ENCODE measurements around the gene EIF5B.

Gene EIF5B

DNA sequence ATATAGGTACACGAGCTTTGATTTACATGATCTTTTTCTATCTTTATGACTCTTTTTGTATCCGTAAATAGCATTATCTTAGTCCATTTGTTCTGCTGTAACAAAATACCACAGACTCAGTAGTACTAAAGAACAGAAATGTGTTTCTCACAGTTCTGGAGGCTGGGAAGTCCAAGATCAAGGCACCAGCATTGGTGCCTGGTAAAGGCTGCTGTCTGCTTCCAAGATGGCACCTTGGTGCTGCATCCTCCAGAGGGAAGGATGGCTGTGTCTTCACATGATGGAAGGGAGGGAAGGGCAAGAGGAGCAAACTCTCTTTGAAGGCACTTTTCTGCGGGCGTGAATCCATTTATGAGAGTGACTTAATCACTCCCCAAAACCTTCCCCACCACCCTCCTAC is 36.0 kb downstream of the EIF5B start:
- DNase-seq (ENCODE audit: low read depth): no peak

DNA sequence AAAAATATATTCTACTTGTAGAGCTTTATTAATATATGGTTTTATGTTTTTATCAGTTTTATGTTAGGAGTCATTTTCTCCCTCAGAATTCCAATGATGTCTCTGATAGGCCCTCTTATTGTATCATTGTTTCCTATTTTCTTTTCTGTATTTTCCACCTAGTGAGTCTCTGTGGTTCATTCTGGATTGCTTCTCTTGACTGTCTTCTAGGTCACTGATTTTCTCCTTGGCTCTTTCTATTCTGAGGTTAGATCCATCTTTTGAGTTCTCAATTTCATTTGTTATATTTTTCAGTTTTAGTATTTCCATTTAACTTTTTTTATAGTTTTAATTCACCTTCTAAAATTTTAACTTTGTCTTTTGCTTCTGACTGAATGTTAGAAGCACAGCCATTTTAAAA is 37.6 kb downstream of the EIF5B start:
- no peak for DNase-seq (ENCODE audit: low read depth)

GRCh38 chr2:99376254-99376864 is 39.2 kb downstream of the EIF5B start:
- DNase-seq (ENCODE audit: low read depth): no peak

DNA sequence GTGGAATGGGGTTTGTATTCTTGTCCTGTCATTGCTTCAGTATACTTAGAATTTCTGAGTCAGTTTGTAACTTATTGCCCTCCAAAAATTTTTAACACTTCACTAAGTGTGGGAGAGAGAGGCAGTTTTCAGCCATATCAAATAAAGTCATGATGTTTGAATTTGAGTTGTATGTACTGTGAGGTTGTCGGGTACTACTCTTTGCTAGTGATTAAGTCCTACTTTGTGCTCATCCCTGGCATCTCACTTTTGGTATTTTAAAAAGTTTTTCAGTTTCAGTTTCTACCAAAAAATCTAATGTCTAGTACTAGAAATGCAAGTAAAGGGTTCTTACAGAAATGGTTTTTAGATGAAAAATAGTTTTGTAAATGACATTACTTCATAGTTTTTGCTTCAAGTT is 40.7 kb downstream of the EIF5B start:
- no peak for DNase-seq (ENCODE audit: low read depth)

DNA sequence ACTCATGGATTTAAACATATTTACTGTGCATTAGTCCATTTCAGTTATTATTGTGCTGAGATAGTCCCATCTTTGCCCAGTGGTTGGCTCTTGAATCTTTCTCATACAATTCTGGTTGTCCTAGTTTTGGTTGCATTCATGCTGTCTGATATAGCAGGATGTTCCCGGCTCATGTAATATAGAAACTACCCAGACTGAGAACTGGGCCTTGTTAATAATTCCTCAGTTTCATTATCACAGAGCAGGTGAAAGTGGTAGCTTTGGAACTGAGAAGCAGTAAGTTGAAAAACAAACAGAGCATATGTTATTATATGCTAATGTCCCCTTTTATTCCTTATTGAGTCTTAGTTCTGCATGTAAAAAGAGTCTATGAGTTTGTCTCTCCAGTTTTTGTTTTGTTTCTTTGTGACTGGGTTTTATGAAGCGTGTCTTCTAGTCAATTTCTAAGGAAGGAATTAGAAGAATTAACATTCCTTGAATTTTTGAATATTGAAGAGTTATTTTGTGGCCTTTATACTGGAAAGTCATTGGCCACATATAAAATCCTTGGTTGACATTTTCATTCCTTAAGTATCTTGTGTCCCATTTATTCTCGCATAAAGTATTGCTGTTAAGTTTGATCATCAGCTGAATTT is 43.3 kb downstream of the EIF5B start:
- peak; percentile 63 for DNase-seq (ENCODE audit: low read depth)

DNA sequence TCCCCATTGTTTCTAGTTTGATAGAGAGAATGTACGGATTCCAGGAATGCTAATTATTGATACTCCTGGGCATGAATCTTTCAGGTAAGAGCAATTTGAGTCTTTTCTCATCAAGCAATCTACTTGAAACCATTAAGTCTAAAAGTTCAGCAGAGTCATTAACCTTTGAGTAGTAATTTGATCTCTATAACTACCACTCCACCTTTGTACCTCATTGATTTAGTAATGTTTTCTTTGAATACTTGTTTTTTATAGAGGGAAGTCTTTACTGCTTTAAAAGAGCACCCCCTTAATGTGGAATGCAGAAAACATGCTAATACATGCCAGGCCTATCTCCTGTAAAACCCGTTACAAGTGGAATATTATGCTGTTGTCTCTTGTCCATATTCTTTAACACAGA is 45.0 kb downstream of the EIF5B start:
- no peak for DNase-seq (ENCODE audit: low read depth)

- DNase-seq (ENCODE audit: low read depth): peak; percentile 19
Measured at GRCh38 chr2:99386011-99386410, 48.8 kb downstream of the EIF5B start.

- DNase-seq (ENCODE audit: low read depth): no peak
Measured at GRCh38 chr2:99388892-99389291, 51.7 kb downstream of the EIF5B start.

- peak; percentile 85 for DNase-seq (ENCODE audit: low read depth)
Measured at GRCh38 chr2:99389371-99389770, 52.2 kb downstream of the EIF5B start.

DNA sequence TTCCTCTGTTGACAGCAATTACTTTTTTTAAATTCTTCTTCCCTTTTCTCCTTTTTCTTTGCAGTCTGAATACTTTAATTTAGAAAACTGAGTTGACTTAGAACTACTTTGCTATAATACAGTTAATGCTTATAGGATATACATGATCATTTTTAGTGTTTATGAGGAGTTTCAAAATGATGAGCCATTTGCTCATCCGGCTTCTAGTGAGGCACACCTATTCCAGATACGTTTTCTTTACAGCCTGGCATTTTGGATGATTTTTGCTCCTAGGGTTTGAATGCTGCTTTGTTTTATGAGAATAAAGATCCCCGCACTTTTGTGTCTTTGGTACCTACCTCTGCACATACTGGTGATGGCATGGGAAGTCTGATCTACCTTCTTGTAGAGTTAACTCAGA is 52.8 kb downstream of the EIF5B start:
- peak; percentile 47 for DNase-seq (ENCODE audit: low read depth)

GRCh38 chr2:99395589-99396130 is 58.5 kb downstream of the EIF5B start:
- DNase-seq (ENCODE audit: low read depth): no peak

GRCh38 chr2:99397266-99397920 is 60.2 kb downstream of the EIF5B start:
- no peak for DNase-seq (ENCODE audit: low read depth)

- DNase-seq (ENCODE audit: low read depth): no peak
Measured at GRCh38 chr2:99398303-99398702, 61.1 kb downstream of the EIF5B start.

DNA sequence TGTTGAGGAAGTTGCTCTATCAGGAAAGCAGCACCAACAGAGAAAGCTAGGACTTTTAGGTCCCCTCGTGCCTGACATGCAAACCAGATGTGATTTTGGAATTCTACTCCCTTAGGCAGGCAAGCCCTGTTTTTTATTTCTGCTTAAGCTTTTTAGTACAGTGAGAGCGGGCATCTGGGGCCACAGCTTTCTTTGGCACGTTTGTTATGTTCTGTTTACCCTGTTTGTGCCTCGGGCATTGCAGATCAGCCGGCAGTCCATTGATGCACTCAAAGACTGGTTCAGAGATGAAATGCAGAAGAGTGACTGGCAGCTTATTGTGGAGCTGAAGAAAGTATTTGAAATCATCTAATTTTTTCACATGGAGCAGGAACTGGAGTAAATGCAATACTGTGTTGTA is 61.9 kb downstream of the EIF5B start:
- peak; percentile 34 for DNase-seq (ENCODE audit: low read depth)

- DNase-seq (ENCODE audit: low read depth): peak; percentile 12
Measured at GRCh38 chr2:99399795-99400194, 62.6 kb downstream of the EIF5B start.

GRCh38 chr2:99401841-99402240 is 64.7 kb downstream of the EIF5B start:
- DNase-seq (ENCODE audit: low read depth): no peak

DNA sequence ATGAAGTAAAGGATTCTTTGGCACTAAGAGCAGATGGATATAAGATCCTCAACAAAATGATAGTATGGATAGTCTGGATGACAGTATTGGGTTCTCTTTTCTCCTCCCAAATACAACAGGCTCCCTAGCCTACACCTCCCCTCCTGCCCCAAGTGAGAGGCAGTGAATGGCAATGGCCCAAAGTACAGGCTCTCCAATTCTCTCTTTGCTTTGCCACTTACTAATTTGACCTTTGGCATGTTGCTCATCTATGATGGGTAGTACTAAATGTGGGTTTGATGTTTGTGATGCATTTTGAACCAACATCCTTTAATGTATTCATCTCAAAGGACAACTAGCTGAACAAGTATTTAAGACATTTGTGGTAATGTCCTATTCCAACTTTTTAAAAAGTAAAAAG is 65.9 kb downstream of the EIF5B start:
- peak; percentile 40 for DNase-seq (ENCODE audit: low read depth)

- DNase-seq (ENCODE audit: low read depth): no peak
Measured at GRCh38 chr2:99403524-99403923, 66.3 kb downstream of the EIF5B start.

DNA sequence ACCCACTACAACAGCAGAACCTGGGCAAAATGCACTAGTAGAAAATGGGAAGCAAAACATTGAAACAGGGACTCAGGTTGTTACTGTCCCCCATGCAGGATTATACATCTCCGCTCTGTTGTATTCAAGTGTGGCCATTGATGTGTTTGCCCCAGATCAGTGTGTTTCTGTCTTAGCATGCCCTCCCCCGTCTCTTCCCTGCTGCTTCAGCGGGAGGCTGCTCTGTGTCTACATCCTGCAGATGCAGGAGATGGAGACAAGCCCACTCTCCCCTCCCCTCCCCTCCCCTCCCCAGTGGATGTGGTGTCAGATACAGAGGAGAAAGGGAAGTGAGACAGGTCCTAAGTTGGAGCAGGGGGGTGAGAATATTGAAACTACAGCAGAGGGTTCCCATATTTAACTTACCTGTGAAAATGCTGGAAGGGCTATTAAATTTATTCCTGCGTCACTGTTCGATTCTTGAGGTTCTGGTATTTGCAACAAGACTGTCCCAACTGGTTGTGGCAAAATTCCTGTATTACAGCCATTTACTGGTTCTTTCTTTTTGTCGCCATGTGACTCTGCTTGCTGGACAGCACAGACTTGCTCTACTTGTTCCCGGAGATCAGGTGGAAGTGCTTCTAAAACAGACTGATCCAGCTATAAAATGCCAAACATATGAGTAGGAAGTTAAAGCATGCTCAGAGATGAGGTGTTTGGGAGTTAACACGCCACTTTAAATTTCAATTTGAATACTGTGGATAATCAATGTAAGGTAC is 67.0 kb downstream of the EIF5B start:
- DNase-seq (ENCODE audit: low read depth): no peak

GRCh38 chr2:99404797-99405669 is 67.8 kb downstream of the EIF5B start:
- no peak for DNase-seq (ENCODE audit: low read depth)

GRCh38 chr2:99406137-99406536 is 68.9 kb downstream of the EIF5B start:
- no peak for DNase-seq (ENCODE audit: low read depth)

DNA sequence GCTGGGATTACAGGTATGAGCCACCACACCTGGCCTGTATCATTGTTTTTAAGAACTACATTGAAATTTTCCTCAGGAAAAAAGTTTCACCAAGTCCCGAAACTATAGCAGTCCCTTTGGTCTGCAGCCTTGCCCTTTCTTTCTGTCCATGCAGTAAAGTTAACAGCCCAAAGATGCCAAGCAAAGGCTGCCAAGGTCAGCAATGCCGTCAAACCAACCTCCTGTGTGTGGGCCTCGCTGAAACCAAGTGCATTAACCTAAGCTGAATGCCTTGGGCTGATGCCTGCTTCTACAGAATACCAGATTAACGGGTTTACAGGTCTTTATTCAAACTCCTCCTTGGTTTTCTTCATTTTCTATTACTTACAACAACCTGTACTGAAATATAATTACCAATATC is 73.1 kb downstream of the EIF5B start:
- no peak for DNase-seq (ENCODE audit: low read depth)

Measured in EH (cell line).